GM23248 (cell line): Measurements from ENCODE around the gene CEND1. TPM values are rescaled to one million over a fixed set of nuclear protein-coding genes. Genes with fewer than 3 reads are reported as not detected.

Experiments
- DNase-seq: peaks from one replicate; pipeline ENCODE4 v3.0.0-alpha.2; 2015
- H2AFZ ChIP-seq: fragments of 200-600 bp; sonication (generic); 2 replicates; pipeline ENCODE4 v1.6.1; 2016; ENCODE audit warnings: antibody characterized with exemption
- H3F3A ChIP-seq: fragments of 200-600 bp; sonication (generic); 2 replicates; pipeline ENCODE4 v1.6.1; 2016; ENCODE audit warnings: mild to moderate bottlenecking, antibody characterized with exemption, mixed run types; ENCODE audit not compliant: insufficient read depth
- H3K27ac ChIP-seq: fragments of 200-600 bp; sonication (generic); 2 replicates; pipeline ENCODE4 v1.5.1; 2016; ENCODE audit warnings: mild to moderate bottlenecking
- H3K27me3 ChIP-seq: fragments of 200-600 bp; sonication (generic); replicated peaks from 2 replicates; pipeline ENCODE4 v1.6.1; 2016; ENCODE audit warnings: mild to moderate bottlenecking; ENCODE audit not compliant: insufficient read depth
- H3K36me3 ChIP-seq: fragments of 200-600 bp; sonication (generic); 2 replicates; pipeline ENCODE4 v1.6.1; 2016; ENCODE audit warnings: low read depth, mild to moderate bottlenecking
- H3K4me1 ChIP-seq: fragments of 200-600 bp; sonication (generic); 2 replicates; pipeline ENCODE4 v1.6.1; 2016; ENCODE audit warnings: mild to moderate bottlenecking; ENCODE audit not compliant: insufficient read depth
- H3K4me2 ChIP-seq: fragments of 200-600 bp; sonication (generic); one replicate; pipeline ENCODE4 v1.6.1; 2016; ENCODE audit warnings: mild to moderate bottlenecking; ENCODE audit not compliant: unreplicated experiment
- H3K4me3 ChIP-seq: fragments of 200-600 bp; sonication (generic); 2 replicates; pipeline ENCODE4 v1.5.1; 2016; ENCODE audit warnings: mild to moderate bottlenecking
- H3K79me2 ChIP-seq: fragments of 200-600 bp; sonication (generic); 2 replicates; pipeline ENCODE4 v1.6.1; 2016; ENCODE audit warnings: mild to moderate bottlenecking; ENCODE audit not compliant: insufficient read depth
- H3K9ac ChIP-seq: fragments of 200-600 bp; sonication (generic); 2 replicates; pipeline ENCODE4 v1.6.1; 2016; ENCODE audit warnings: mild to moderate bottlenecking
- H3K9me2 ChIP-seq: fragments of 200-600 bp; sonication (generic); 2 replicates; pipeline ENCODE4 v1.6.1; 2016; ENCODE audit warnings: mixed run types, mild to moderate bottlenecking, moderate library complexity; ENCODE audit not compliant: insufficient read depth
- H3K9me3 ChIP-seq: fragments of 200-600 bp; sonication (generic); one replicate; pipeline ENCODE4 v1.6.1; 2017; ENCODE audit warnings: low read depth
- H4K20me1 ChIP-seq: fragments of 200-600 bp; sonication (generic); 2 replicates; pipeline ENCODE4 v1.6.0; 2016; ENCODE audit not compliant: insufficient read depth
- EZH2 ChIP-seq: fragments of 200-600 bp; sonication (generic); IDR thresholded peaks from 2 replicates; pipeline ENCODE4 v1.6.1; 2018; ENCODE audit warnings: antibody characterized with exemption, mild to moderate bottlenecking; ENCODE audit not compliant: insufficient read depth, poor library complexity, severe bottlenecking
- EZH2phosphoT487 ChIP-seq: fragments of 200-600 bp; sonication (generic); IDR thresholded peaks from 2 replicates; pipeline ENCODE4 v1.6.1; 2018; ENCODE audit warnings: antibody characterized with exemption, moderate library complexity, mild to moderate bottlenecking, low read depth; ENCODE audit not compliant: insufficient read depth
- WGBS, 2 experiments: methylation state at CpG; one replicate each; pipeline ENCODE4 v1.1.6; 2015 to 2017; ENCODE audit warnings: low lambda C conversion rate in 2 of 2, low coverage in 1 of 2; ENCODE audit errors: missing lambda C conversion rate in 2 of 2; 5-methylcytosine and 5-hydroxymethylcytosine counted together
- in situ Hi-C: fragments of 300-500 bp; cut with MboI; formaldehyde crosslinking; loops from 2 replicates; pipeline ENCODE4 v1.15.0; 2020
- polyA plus RNA-seq: library from polyadenylated mRNA; unstranded; fragments of >200 nt; fragmentation: Nextera tagmentation; extraction: Ambion mirVana; gene quantifications from 2 replicates; pipeline ENCODE4 v1.2.1, GENCODE V29; 2016
- total RNA-seq: library from RNA; depleted of rRNA; stranded (reverse); fragments of >200 nt; shearing (Covaris generic); gene quantifications from 2 replicates; pipeline ENCODE4 v1.2.3, GENCODE V29; 2014

Gene CEND1
- total and polyA plus RNA-seq, 2 experiments from 2014 or later, result 2.1 to 3.4 TPM

DNA sequence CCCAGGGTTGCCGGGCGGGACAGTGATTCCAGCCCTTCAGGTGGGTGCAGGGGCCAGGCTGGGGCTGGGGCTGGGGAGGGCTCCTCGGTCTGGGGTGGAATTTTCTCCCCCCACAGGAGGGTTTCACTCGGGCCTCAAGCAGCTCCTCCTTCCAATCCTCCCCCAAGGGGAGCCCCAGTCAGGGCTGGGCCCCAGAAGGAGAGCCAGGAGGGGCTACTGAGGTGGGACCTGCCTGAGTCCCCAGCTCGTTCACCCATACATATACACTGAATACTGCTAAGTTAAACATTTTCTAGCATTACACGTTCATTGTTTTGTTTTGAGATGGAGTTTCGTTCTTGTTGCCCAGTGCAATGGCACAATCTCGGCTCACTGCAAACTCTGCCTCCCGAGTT is 36.3 kb upstream of the CEND1 start:
- Histone ChIP-seq H3K27ac (no peak overlapping the region), H3K4me3 (no peak overlapping the region), H3F3A (no peaks in the 10 kb centered on the region), H3K9me3 (no peaks in the 10 kb centered on the region), H3K79me2 (peaks cover 22% of the 10 kb centered on the region), H3K27me3 (peaks cover 7% of the 10 kb centered on the region; the same call in 1 of the 2 replicates), H3K9me2 (no peaks in the 10 kb centered on the region), H3K9ac (no peak overlapping the region), H3K36me3 (peaks cover 3% of the 10 kb centered on the region; the same call in 1 of the 2 replicates), H2AFZ (no peak overlapping the region), H3K4me1 (peaks cover 7% of the 10 kb centered on the region), H4K20me1 (no peaks in the 10 kb centered on the region), H3K4me2 (no peak overlapping the region)
- no peak for DNase-seq
- in situ Hi-C loops, result no loop called here
- 73 to 77% methylated on average over 8 to 9 of the region's 9 CpGs for WGBS, 2 experiments
- TF ChIP-seq EZH2phosphoT487 (no peak), EZH2 (no peak)

DNA sequence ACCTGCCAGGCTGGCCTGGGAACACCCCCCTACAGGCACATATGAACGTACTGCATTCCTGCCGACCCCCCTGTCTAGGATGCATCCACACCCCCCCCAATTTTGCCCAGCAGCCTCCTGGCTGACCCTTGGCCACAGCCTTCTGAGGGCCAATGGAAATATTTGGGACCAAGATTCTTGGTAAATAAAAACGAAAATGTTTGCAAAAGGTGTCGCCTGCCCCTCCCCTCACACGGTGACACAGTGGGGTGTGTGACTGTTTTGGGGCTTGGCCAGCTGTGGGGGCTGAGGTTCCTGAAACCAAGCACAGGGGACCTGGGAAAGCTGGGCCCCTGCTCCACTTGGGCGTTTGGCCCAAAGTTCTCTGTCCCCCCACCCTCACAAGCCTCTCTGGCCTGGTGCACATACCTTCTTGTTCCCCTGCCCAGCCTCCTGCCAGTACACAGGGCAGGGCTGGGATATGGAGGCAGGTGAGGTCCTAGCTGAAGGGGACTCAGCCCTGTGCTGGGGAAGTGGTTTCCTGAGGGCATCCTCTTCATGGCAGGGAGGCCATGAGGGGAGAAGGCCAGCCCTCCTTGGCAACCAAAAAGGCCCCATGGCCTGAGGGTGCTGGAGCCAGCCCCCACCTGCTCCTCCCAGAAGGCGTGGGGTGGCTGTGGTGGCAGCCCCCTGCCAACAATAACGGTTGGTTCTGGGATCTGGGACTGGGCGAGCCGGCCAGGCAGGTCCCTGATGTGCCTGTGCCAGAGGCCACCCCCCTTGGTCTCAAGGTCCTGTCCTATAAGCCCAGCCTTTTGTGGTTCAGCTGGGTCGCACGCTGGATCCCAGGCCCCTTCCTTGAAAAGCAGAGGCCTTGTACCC is 35.7 kb upstream of the CEND1 start:
- TF ChIP-seq EZH2phosphoT487 (no peak), EZH2 (no peak)
- no peak overlapping the region for H3K9ac ChIP-seq
- no peaks in the 10 kb centered on the region for H4K20me1 ChIP-seq
- H2AFZ ChIP-seq, result no peak overlapping the region
- H3K4me3 ChIP-seq, result no peak overlapping the region
- peaks cover 7% of the 10 kb centered on the region; the same call in 1 of the 2 replicates for H3K27me3 ChIP-seq
- H3K36me3 ChIP-seq, result peaks cover 3% of the 10 kb centered on the region; the same call in 1 of the 2 replicates
- DNase-seq, result no peak
- H3K9me2 ChIP-seq, result no peaks in the 10 kb centered on the region
- no peak overlapping the region for H3K4me2 ChIP-seq
- H3K4me1 ChIP-seq, result peaks cover 13% of the 10 kb centered on the region
- peaks cover 27% of the 10 kb centered on the region for H3K79me2 ChIP-seq
- no peak overlapping the region for H3K27ac ChIP-seq
- in situ Hi-C loops, result no loop called here
- WGBS, 2 experiments, result 86% methylated on average over 12 of the region's 12 CpGs
- no peaks in the 10 kb centered on the region for H3K9me3 ChIP-seq
- H3F3A ChIP-seq, result no peaks in the 10 kb centered on the region

DNA sequence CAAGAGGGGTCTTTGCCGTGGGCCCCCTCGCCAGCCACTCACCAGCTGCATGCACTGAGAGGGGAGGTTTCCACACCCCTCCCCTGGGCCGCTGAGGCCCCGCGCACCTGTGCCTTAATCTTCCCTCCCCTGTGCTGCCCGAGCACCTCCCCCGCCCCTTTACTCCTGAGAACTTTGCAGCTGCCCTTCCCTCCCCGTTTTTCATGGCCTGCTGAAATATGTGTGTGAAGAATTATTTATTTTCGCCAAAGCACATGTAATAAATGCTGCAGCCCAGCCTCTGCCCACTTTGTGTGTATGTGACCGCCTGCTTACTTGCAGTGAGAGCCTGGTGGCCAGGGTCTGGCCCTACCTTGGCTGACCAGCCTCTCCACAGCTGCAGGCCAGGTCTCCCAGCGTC is 35.1 kb upstream of the CEND1 start:
- Histone ChIP-seq H3K27ac (no peak overlapping the region), H3K36me3 (peaks cover 3% of the 10 kb centered on the region; the same call in 1 of the 2 replicates), H3K9ac (no peak overlapping the region), H2AFZ (no peak overlapping the region), H3F3A (no peaks in the 10 kb centered on the region), H4K20me1 (no peaks in the 10 kb centered on the region), H3K9me2 (no peaks in the 10 kb centered on the region), H3K27me3 (peaks cover 7% of the 10 kb centered on the region; the same call in 1 of the 2 replicates), H3K9me3 (no peaks in the 10 kb centered on the region), H3K4me3 (no peak overlapping the region), H3K79me2 (peaks cover 34% of the 10 kb centered on the region), H3K4me2 (no peak overlapping the region), H3K4me1 (peaks cover 14% of the 10 kb centered on the region)
- no peak for DNase-seq
- 74 to 81% methylated on average over 11 of the region's 11 CpGs for WGBS, 2 experiments
- TF ChIP-seq EZH2phosphoT487, result no peak
- no peak for TF ChIP-seq EZH2
- in situ Hi-C loops, result no loop called here

DNA sequence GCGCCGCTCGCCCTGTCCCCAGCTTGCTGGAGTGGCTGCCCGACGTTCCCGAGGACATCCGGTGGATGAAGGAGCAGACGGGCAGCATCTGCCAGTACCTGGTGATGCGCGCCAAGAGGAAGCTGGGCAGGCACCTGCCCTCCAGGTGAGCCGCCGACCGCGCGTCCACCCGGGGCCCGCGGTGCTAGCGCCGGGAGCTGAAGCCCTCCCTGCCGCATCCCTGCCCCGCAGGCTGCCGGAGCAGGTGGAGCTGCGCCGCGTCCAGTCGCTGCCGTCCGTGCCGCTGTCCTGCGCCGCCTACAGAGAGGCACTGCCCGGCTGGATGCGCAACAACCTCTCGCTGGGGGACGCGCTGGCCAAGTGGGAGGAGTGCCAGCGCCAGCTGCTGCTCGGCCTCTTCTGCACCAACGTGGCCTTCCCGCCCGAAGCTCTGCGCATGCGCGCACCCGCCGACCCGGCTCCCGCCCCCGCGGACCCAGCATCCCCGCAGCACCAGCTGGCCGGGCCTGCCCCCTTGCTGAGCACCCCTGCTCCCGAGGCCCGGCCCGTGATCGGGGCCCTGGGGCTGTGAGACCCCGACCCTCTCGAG is 34.5 kb upstream of the CEND1 start:
- Histone ChIP-seq H3K9ac (no peak overlapping the region), H3K4me3 (no peak overlapping the region), H3K36me3 (peaks cover 3% of the 10 kb centered on the region; the same call in 1 of the 2 replicates), H3K79me2 (peaks cover 38% of the 10 kb centered on the region), H3K27ac (no peak overlapping the region), H3F3A (no peaks in the 10 kb centered on the region), H3K27me3 (peaks cover 7% of the 10 kb centered on the region; the same call in 1 of the 2 replicates), H3K4me2 (no peak overlapping the region), H2AFZ (no peak overlapping the region), H3K4me1 (peaks cover 14% of the 10 kb centered on the region), H3K9me2 (no peaks in the 10 kb centered on the region), H3K9me3 (no peaks in the 10 kb centered on the region), H4K20me1 (no peaks in the 10 kb centered on the region)
- WGBS, 2 experiments, result 86 to 93% methylated on average over 39 to 53 of the region's 59 CpGs
- in situ Hi-C loops, result no loop called here
- TF ChIP-seq EZH2 (no peak), EZH2phosphoT487 (no peak)
- no peak for DNase-seq
